Uterus (tissue), 4 donors: Measurements from ENCODE around the gene FIBCD1. TPM values are rescaled to one million over a fixed set of nuclear protein-coding genes. Genes with fewer than 3 reads are reported as not detected.

Source experiments
- DNase-seq, 2 donors: peaks; one replicate each; pipeline ENCODE4 v3.0.0-alpha.2; 2019 to 2020
- H3K27ac ChIP-seq, 2 donors: fragments of 200-600 bp; sonication (generic); 1 replicate in 1 of 2; 2 replicates in 1 of 2; pipeline ENCODE4 v1.5.1; 2016 to 2018
- H3K27me3 ChIP-seq, 2 donors: fragments of 200-600 bp; sonication (generic); one replicate each; pipeline ENCODE4 v1.5.1; 2018 to 2019; ENCODE audit warnings: control low read depth in 1 of 2
- H3K36me3 ChIP-seq, 2 donors: fragments of 200-600 bp; sonication (generic); one replicate each; pipeline ENCODE4 v1.5.1; 2019; ENCODE audit warnings: control low read depth in 1 of 2
- H3K4me1 ChIP-seq, 2 donors: fragments of 200-600 bp; sonication (generic); one replicate each; pipeline ENCODE4 v1.5.1; 2018 to 2019; ENCODE audit warnings: control low read depth in 1 of 2
- H3K4me3 ChIP-seq, 2 donors: fragments of 200-600 bp; sonication (generic); 1 replicate in 1 of 2; 2 replicates in 1 of 2; pipeline ENCODE4 v1.5.1; 2018 to 2019; ENCODE audit warnings: mild to moderate bottlenecking in 1 of 2
- H3K9me3 ChIP-seq, 2 donors: fragments of 200-600 bp; sonication (generic); one replicate each; pipeline ENCODE4 v1.5.1; 2019; ENCODE audit warnings: control low read depth in 1 of 2
- POLR2A ChIP-seq, 2 donors: fragments of 450-650 bp; IDR thresholded peaks; one replicate each; pipeline ENCODE4 v1.6.1; 2016; ENCODE audit warnings: antibody characterized with exemption in 2 of 2, mild to moderate bottlenecking in 1 of 2, moderate library complexity in 1 of 2
- intact Hi-C: fragments of 100-400 bp; cut with DNase I; formaldehyde crosslinking; loops from one replicate; pipeline ENCODE4 v1.15.1; 2023; ENCODE audit warnings: low total_unique reads
- total RNA-seq, 4 donors: library from RNA; depleted of rRNA in 3 of 4; stranded (reverse); fragments of >200 nt in 3 of 4; gene quantifications; one replicate each; pipeline versions ENCODE4 v1.1.0 to v1.2.4, GENCODE V29; 2014 to 2023
- TF ChIP-seq, protein P1 (sequence below), 4 experiments: fragments of 200-600 bp in 2 of 4; fragments of 450-650 bp in 2 of 4; sonication (generic) in 2 of 4; IDR thresholded peaks; one replicate each; pipeline ENCODE4 v1.5.1; 2016 to 2019; ENCODE audit warnings: antibody characterized with exemption in 4 of 4, mild to moderate bottlenecking in 2 of 4, moderate library complexity in 1 of 4
- donor health status: DM: yes; HTN: yes; CAD: no.

Gene FIBCD1
- total RNA-seq, 4 donors from 2014 or later = 0.29 TPM; not detected in 3

DNA sequence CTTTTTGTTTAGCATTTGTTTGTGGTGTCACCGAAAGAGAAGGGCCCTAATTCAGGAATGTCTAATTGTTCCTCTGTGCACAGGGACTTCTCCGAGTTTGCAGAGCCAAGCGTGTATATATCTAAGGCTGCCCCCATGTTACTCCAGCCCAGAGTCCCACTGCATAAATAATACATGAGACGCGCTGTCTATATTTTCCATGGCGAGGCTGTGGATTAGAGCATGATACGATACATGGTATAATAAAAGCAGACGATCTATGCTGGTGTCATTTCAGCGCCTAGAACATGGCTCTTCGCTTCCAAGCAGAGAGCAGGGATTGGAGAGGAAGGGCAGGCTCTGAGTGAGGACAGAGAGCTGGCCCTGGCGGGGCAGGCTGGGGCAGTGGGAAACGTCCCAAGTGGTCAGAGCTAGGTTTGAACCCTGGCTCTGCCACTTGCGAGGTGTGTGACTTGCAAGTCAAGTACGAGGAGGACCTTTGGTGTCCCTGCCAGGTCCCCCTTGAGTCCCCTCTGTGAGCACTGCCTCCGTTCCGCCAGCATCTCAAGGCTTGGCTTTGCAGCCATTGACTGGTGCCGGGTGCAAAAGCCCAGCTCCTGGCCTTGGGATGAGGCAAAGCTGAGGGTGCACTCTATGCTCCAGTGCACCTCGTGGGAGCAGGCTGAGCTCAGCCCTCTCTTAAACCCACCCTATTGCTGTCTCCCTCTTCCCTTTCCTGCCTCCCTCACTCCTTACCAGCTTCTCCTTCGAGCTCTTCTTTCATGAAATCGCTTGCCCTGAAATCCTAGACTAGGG lies 40.7 kb upstream of the FIBCD1 start:
- no peaks in the 10 kb centered on the region for H3K9me3 ChIP-seq
- no peaks in the 10 kb centered on the region for H3K36me3 ChIP-seq
- no peaks in the 10 kb centered on the region for H3K27me3 ChIP-seq
- no peak overlapping the region for H3K4me3 ChIP-seq
- DNase-seq = no peak
- TF ChIP-seq, protein P1, sequence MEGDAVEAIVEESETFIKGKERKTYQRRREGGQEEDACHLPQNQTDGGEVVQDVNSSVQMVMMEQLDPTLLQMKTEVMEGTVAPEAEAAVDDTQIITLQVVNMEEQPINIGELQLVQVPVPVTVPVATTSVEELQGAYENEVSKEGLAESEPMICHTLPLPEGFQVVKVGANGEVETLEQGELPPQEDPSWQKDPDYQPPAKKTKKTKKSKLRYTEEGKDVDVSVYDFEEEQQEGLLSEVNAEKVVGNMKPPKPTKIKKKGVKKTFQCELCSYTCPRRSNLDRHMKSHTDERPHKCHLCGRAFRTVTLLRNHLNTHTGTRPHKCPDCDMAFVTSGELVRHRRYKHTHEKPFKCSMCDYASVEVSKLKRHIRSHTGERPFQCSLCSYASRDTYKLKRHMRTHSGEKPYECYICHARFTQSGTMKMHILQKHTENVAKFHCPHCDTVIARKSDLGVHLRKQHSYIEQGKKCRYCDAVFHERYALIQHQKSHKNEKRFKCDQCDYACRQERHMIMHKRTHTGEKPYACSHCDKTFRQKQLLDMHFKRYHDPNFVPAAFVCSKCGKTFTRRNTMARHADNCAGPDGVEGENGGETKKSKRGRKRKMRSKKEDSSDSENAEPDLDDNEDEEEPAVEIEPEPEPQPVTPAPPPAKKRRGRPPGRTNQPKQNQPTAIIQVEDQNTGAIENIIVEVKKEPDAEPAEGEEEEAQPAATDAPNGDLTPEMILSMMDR (IDR thresholded peaks at IDR 0.05) = no peak
- no peak for TF ChIP-seq POLR2A (IDR thresholded peaks at IDR 0.05)
- no peaks in the 10 kb centered on the region for H3K4me1 ChIP-seq
- no peak overlapping the region for H3K27ac ChIP-seq
- intact Hi-C loops = no loop called here

DNA sequence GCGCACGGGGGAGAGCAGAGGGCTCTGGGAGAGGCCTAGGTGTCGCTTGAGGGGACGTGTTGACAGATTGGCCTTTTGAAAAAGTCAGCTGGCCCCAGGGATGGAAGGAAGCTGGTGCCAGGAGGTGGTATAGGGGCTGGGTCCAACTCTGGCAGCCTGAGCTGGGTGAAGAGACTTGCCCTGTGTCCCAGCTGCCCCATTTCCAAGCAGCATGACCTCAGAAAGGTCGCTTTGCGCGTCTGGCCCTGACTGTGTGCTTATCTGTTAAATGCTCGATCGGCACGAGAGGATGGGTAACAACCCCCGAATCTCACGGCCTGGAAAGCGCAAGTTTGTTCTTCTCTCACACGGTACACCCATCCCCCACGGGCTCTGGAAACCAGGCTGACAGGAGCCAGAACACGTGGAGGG lies 38.8 kb upstream of the FIBCD1 start:
- Histone ChIP-seq H3K27me3 (no peaks in the 10 kb centered on the region), H3K27ac (no peak overlapping the region), H3K9me3 (no peaks in the 10 kb centered on the region), H3K36me3 (no peaks in the 10 kb centered on the region), H3K4me1 (no peaks in the 10 kb centered on the region), H3K4me3 (no peak overlapping the region)
- no peak for TF ChIP-seq POLR2A (IDR thresholded peaks at IDR 0.05)
- TF ChIP-seq, protein P1 (IDR thresholded peaks at IDR 0.05) = no peak
- intact Hi-C loops = no loop called here
- DNase-seq = no peak

DNA sequence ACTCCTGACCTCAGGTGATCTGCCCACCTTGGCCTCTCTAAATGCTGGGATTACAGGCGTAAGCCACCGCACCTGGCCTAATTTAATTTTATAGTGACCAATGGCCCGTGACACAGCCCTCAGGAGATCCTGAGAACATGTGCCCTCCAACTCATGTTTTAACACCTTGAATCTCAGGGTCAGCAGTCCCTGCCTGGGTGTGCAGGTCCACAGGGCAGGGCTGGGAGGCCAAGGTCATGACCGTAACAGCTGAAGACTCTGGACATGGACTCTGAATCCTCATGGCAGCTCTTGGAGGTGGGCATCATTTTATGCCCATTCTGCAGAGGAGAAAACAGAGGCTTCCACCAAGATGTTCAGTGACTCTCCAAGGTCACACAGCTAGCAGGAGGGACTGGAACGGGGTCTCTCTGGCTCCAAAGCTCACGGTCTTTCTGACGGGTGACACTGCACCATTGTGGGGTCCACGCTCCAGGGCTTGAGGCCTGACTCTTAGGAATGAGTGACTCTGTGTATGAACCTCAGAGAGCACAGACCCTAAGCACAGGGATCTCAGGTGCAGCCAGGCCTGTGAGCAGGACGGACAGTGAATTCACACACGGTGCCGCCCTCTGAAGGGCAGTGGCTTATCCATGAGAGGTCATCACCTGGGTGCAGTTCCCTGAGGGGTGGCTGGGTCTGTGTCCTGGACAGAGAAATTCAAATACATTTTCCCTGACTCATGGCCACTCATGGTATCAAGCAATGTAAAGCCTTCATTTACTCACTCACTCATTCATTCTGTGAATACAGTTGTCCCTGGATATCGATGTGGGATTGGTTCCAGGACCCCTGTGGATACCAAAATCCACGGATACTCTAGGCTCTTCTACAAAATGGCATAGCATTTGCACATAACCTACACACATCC lies 37.1 kb upstream of the FIBCD1 start:
- H3K36me3 ChIP-seq = no peaks in the 10 kb centered on the region
- TF ChIP-seq, protein P1 (IDR thresholded peaks at IDR 0.05) = no peak
- TF ChIP-seq POLR2A (IDR thresholded peaks at IDR 0.05) = no peak
- intact Hi-C loops = no loop called here
- H3K27ac ChIP-seq = no peak overlapping the region
- no peaks in the 10 kb centered on the region for H3K27me3 ChIP-seq
- H3K4me3 ChIP-seq = no peak overlapping the region
- no peaks in the 10 kb centered on the region for H3K4me1 ChIP-seq
- H3K9me3 ChIP-seq = no peaks in the 10 kb centered on the region
- no peak for DNase-seq

DNA sequence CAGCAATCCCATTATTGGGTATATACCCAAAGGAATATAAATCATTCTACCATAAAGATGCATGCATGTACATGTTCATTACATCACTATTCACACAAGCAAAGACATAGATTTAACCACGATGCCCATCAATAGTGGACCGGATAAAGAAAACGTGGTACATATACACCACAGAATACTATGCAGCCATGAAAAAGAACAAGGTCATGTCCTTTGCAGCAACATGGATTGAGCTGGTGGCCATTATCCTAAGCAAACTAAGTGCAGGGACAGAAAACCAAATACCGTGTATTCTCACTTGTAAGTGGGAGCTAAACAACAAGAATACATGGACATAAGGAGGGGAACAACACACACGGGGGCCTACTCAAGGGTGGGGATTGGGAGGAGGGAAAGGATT lies 36.1 kb upstream of the FIBCD1 start:
- TF ChIP-seq POLR2A (IDR thresholded peaks at IDR 0.05) = no peak
- TF ChIP-seq, protein P1 (IDR thresholded peaks at IDR 0.05) = no peak
- H3K9me3 ChIP-seq = no peaks in the 10 kb centered on the region
- no peak overlapping the region for H3K27ac ChIP-seq
- no peaks in the 10 kb centered on the region for H3K36me3 ChIP-seq
- no peak overlapping the region for H3K4me3 ChIP-seq
- H3K4me1 ChIP-seq = no peaks in the 10 kb centered on the region
- DNase-seq = no peak
- intact Hi-C loops = no loop called here
- no peaks in the 10 kb centered on the region for H3K27me3 ChIP-seq

DNA sequence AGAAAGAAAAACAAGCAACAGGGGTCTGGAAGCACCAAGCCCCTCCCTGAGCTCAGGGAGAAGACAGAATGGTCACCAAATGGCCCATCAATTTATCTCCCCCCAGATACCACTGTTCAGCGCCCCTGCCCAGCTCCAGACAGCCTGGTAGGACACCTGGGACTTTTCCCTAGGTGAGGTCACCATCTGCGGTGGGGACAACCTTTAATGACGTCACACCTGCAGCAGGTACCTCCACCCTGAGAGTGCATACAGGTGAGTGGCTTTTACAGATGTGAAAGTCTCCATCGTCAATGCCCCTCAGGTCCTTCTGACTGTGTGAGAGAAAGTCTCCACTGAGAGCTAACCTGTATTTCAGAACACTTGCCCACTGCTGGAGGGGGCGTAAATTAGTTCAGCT lies 35.6 kb upstream of the FIBCD1 start:
- H3K36me3 ChIP-seq = no peaks in the 10 kb centered on the region
- TF ChIP-seq, protein P1 (IDR thresholded peaks at IDR 0.05) = no peak
- TF ChIP-seq POLR2A (IDR thresholded peaks at IDR 0.05) = no peak
- H3K4me1 ChIP-seq = no peaks in the 10 kb centered on the region
- no peak overlapping the region for H3K27ac ChIP-seq
- no peaks in the 10 kb centered on the region for H3K27me3 ChIP-seq
- no peak for DNase-seq
- H3K4me3 ChIP-seq = no peak overlapping the region
- no peaks in the 10 kb centered on the region for H3K9me3 ChIP-seq
- intact Hi-C loops = no loop called here
